ENCODE results near the gene GABRE. TPM values are rescaled to one million over a fixed set of nuclear protein-coding genes. Genes with fewer than 3 reads are reported as not detected.
"Not testable (repeated sequence)": the region's sequence is repeated elsewhere in the genome, so short reads cannot be mapped to it uniquely, and the experiment has no call there.

The GABRE gene
- total and polyA plus RNA-seq, 2 experiments from 2014 or later = 19.4 to 20.8 TPM

- in situ Hi-C loops (cut with MboI) = no loop called here
- Histone ChIP-seq H3K9me3 (ENCODE audit: low read depth) (no peaks in the 10 kb centered on the region), H3K79me2 (ENCODE audit: insufficient read depth) (no peaks in the 10 kb centered on the region), H3K4me1 (ENCODE audit: insufficient read depth) (no peaks in the 10 kb centered on the region), H3K4me2 (ENCODE audit: unreplicated experiment) (no peak overlapping the region), H3F3A (ENCODE audit: insufficient read depth) (no peaks in the 10 kb centered on the region), H3K36me3 (ENCODE audit: low read depth) (no peaks in the 10 kb centered on the region), H2AFZ (no peak overlapping the region), H3K27ac (no peak overlapping the region), H3K9me2 (ENCODE audit: insufficient read depth) (no peaks in the 10 kb centered on the region), H3K4me3 (no peak overlapping the region), H4K20me1 (ENCODE audit: insufficient read depth) (no peaks in the 10 kb centered on the region), H3K27me3 (replicated peaks; ENCODE audit: insufficient read depth) (no peaks in the 10 kb centered on the region), H3K9ac (no peak overlapping the region)
- WGBS, 2 experiments (ENCODE audit: low coverage in 1 of 2, low lambda C conversion rate in 2 of 2, missing lambda C conversion rate in 2 of 2) = 94 to 95% methylated on average over 3 to 10 of the region's 12 CpGs
- no peak for TF ChIP-seq EZH2 (IDR thresholded peaks at IDR 0.05; ENCODE audit: insufficient read depth, poor library complexity, severe bottlenecking)
- no peak for TF ChIP-seq EZH2phosphoT487 (IDR thresholded peaks at IDR 0.05; ENCODE audit: insufficient read depth, low read depth)
- no peak for DNase-seq
Observed at GRCh38 chrX:151920101-151920500, 54.4 kb downstream of the GABRE start.

- 85 to 94% methylated on average over 5 to 9 of the region's 11 CpGs for WGBS, 2 experiments (ENCODE audit: low coverage in 1 of 2, low lambda C conversion rate in 2 of 2, missing lambda C conversion rate in 2 of 2)
Observed at GRCh38 chrX:151919610-151920009, 54.9 kb downstream of the GABRE start.

GRCh38 chrX:151918736-151919135 is 55.7 kb downstream of the GABRE start:
- H3K4me3 ChIP-seq = not testable (repeated sequence)

More at GRCh38 chrX:151919610-151920009, 54.9 kb downstream of the GABRE start:
- no peaks in the 10 kb centered on the region for H3K36me3 ChIP-seq (ENCODE audit: low read depth)
- H3K27ac ChIP-seq = no peak overlapping the region
- H3K4me2 ChIP-seq (ENCODE audit: unreplicated experiment) = no peak overlapping the region
- H4K20me1 ChIP-seq (ENCODE audit: insufficient read depth) = no peaks in the 10 kb centered on the region
- H3K9me2 ChIP-seq (ENCODE audit: insufficient read depth) = no peaks in the 10 kb centered on the region
- H3F3A ChIP-seq (ENCODE audit: insufficient read depth) = no peaks in the 10 kb centered on the region
- no peaks in the 10 kb centered on the region for H3K27me3 ChIP-seq (replicated peaks; ENCODE audit: insufficient read depth)
- TF ChIP-seq EZH2 (IDR thresholded peaks at IDR 0.05; ENCODE audit: insufficient read depth, poor library complexity, severe bottlenecking) = no peak
- TF ChIP-seq EZH2phosphoT487 (IDR thresholded peaks at IDR 0.05; ENCODE audit: insufficient read depth, low read depth) = no peak
- H2AFZ ChIP-seq = no peak overlapping the region
- no peaks in the 10 kb centered on the region for H3K9me3 ChIP-seq (ENCODE audit: low read depth)
- DNase-seq = no peak
- H3K4me1 ChIP-seq (ENCODE audit: insufficient read depth) = no peaks in the 10 kb centered on the region
- no peak overlapping the region for H3K4me3 ChIP-seq
- H3K9ac ChIP-seq = no peak overlapping the region
- no peaks in the 10 kb centered on the region for H3K79me2 ChIP-seq (ENCODE audit: insufficient read depth)
- in situ Hi-C loops (cut with MboI) = no loop called here

DNA sequence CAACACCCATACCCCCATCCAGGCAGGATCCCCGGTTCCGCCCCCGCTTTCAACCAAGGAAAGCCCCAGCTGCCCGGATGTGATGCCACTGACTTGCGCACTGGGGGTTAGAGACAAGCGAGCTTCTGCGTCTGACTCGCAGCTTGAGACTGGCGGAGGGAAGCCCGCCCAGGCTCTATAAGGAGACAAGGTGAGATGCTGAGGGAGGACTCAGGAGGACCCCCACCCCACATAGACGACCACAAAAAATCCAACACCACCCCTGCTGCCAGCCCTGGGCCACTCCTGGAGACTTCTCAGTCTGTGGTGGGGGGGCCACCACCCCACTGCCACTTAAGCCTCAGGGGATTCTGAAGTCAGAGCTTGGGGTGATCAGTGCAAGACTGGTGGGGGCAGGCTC is 61.7 kb downstream of the GABRE start, which contains the start of gene MAGEA4:
Gene MAGEA4 (plus strand): TSS at position 110 of the 400 bp plus-strand sequence. CDS start 10,776 bp downstream, outside the sequence.
- no peak for DNase-seq
- TF ChIP-seq EZH2phosphoT487 (IDR thresholded peaks at IDR 0.05; ENCODE audit: insufficient read depth, low read depth) = no peak
- TF ChIP-seq EZH2 (IDR thresholded peaks at IDR 0.05; ENCODE audit: insufficient read depth, poor library complexity, severe bottlenecking) = no peak
- Histone ChIP-seq H3K9ac (no peak within 1 kb of the TSS), H4K20me1 (ENCODE audit: insufficient read depth) (no peaks in the 10 kb centered on the region), H3K27me3 (replicated peaks; ENCODE audit: insufficient read depth) (no peaks in the 10 kb centered on the region), H3K4me3 (no peak within 1 kb of the TSS), H3K9me2 (ENCODE audit: insufficient read depth) (no peaks in the 10 kb centered on the region), H3F3A (ENCODE audit: insufficient read depth) (no peaks in the 10 kb centered on the region), H2AFZ (no peak within 1 kb of the TSS), H3K9me3 (ENCODE audit: low read depth) (no peaks in the 10 kb centered on the region), H3K27ac (no peak within 1 kb of the TSS), H3K36me3 (ENCODE audit: low read depth) (no peaks in the 10 kb centered on the region), H3K4me1 (ENCODE audit: insufficient read depth) (no peaks in the 10 kb centered on the region), H3K79me2 (ENCODE audit: insufficient read depth) (no peaks in the 10 kb centered on the region), H3K4me2 (ENCODE audit: unreplicated experiment) (no peak within 1 kb of the TSS)
- in situ Hi-C loops (cut with MboI) = no loop called here
- 96 to 97% methylated on average over 10 to 11 of the region's 11 CpGs for WGBS, 2 experiments (ENCODE audit: low coverage in 1 of 2, low lambda C conversion rate in 2 of 2, missing lambda C conversion rate in 2 of 2)

More at GRCh38 chrX:151918736-151919135, 55.7 kb downstream of the GABRE start:
- H3K27me3 ChIP-seq (replicated peaks; ENCODE audit: insufficient read depth); DNase-seq; H3K9ac ChIP-seq; H3K27ac ChIP-seq; H3K9me3 ChIP-seq (ENCODE audit: low read depth); in situ Hi-C loops (cut with MboI); H2AFZ ChIP-seq; H3K9me2 ChIP-seq (ENCODE audit: insufficient read depth); H3K4me1 ChIP-seq (ENCODE audit: insufficient read depth); H3K79me2 ChIP-seq (ENCODE audit: insufficient read depth); H3K4me2 ChIP-seq (ENCODE audit: unreplicated experiment); H3F3A ChIP-seq (ENCODE audit: insufficient read depth); H4K20me1 ChIP-seq (ENCODE audit: insufficient read depth); H3K36me3 ChIP-seq (ENCODE audit: low read depth): not testable (repeated sequence)
- 83 to 94% methylated on average over 7 to 16 of the region's 18 CpGs for WGBS, 2 experiments (ENCODE audit: low coverage in 1 of 2, low lambda C conversion rate in 2 of 2, missing lambda C conversion rate in 2 of 2)

GRCh38 chrX:151912221-151912620 is 62.3 kb downstream of the GABRE start:
- H2AFZ ChIP-seq = no peak overlapping the region
- H3K9ac ChIP-seq = no peak overlapping the region
- in situ Hi-C loops (cut with MboI) = no loop called here
- no peak overlapping the region for H3K27ac ChIP-seq
- no peak overlapping the region for H3K4me2 ChIP-seq (ENCODE audit: unreplicated experiment)
- H3K4me3 ChIP-seq = no peak overlapping the region
- 79% methylated on average over 11 of the region's 11 CpGs; no CpG with 5 or more reads in 1 of the 2 experiments for WGBS, 2 experiments (ENCODE audit: low coverage in 1 of 2, low lambda C conversion rate in 2 of 2, missing lambda C conversion rate in 2 of 2)
- no peaks in the 10 kb centered on the region for H3K9me3 ChIP-seq (ENCODE audit: low read depth)
- TF ChIP-seq EZH2phosphoT487 (IDR thresholded peaks at IDR 0.05; ENCODE audit: insufficient read depth, low read depth) (no peak), EZH2 (IDR thresholded peaks at IDR 0.05; ENCODE audit: insufficient read depth, poor library complexity, severe bottlenecking) (no peak)
- H3K27me3 ChIP-seq (replicated peaks; ENCODE audit: insufficient read depth) = no peaks in the 10 kb centered on the region
- H3F3A ChIP-seq (ENCODE audit: insufficient read depth) = no peaks in the 10 kb centered on the region
- H3K36me3 ChIP-seq (ENCODE audit: low read depth) = no peaks in the 10 kb centered on the region
- no peaks in the 10 kb centered on the region for H3K9me2 ChIP-seq (ENCODE audit: insufficient read depth)
- H4K20me1 ChIP-seq (ENCODE audit: insufficient read depth) = no peaks in the 10 kb centered on the region
- no peaks in the 10 kb centered on the region for H3K4me1 ChIP-seq (ENCODE audit: insufficient read depth)
- DNase-seq = no peak
- no peaks in the 10 kb centered on the region for H3K79me2 ChIP-seq (ENCODE audit: insufficient read depth)

Data from GM23248 (cell line).